GM13976 (cell line): ENCODE results near the gene SNRPF.

Source experiments
- DNase-seq: peaks from one replicate; pipeline ENCODE4 v3.0.0; 2012; ENCODE audit warnings: low spot score
- CTCF ChIP-seq: IDR thresholded peaks from 2 replicates; pipeline ENCODE4 v1.5.1; 2012; ENCODE audit warnings: borderline replicate concordance, mild to moderate bottlenecking; ENCODE audit not compliant: insufficient read depth; ENCODE audit errors: extremely low read depth, missing control alignments, control extremely low read depth
- in situ Hi-C: fragments of 300-500 bp; cut with MboI; formaldehyde crosslinking; loops from one replicate; pipeline ENCODE4 v1.12.0; 2022; ENCODE audit warnings: low sequenced_read_pairs, mixed read lengths, inconsistent platforms; ENCODE audit not compliant: unreplicated experiment

The SNRPF gene

DNA sequence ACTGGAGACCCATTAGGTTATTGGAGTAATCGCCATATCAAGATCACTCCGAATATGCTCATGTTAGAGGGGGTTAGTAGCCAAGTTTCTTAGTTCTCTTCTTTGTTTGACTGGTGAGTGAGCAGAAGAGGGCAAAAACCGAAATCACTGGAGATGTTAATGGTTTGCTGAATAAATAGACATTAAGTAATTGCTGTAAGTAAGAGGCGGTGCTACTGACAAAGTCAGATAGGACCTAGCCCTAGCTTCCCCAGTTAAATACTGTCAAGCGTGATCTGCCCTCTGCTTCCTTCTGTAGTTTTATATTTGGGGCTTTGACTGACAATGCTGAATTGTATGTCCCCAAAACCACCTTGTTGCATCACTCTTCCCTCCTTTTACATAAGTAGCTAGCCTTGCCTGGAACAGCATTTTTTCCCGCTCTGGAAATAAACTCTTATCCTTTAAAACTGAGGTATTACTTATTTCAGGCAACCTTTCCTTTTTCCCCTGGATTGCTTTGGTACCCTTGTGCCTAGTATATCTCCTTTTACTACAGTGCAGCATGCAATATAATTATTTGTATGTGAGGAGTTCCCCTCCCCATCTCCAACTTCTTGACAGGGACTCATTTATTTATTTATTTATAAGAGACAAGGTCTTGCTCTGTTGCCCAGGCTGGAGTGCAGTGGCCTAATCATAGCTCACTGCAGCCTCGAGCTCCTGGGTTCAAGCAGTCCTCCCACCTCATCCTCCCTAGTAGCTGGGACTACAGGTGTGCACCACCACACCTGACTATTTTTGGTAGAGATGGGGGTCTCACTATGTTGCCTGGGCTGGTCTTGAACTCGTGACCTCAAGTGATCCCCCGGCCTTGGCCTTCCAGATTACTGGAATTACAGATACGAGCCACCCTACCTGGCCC lies 1.4 kb downstream of the SNRPF start:
- in situ Hi-C loops: no loop called here
- no peak for TF ChIP-seq CTCF
- no peak for DNase-seq

GRCh38 chr12:95862038-95862437 lies 3.3 kb downstream of the SNRPF start:
- in situ Hi-C loops: no loop called here
- DNase-seq: no peak
- no peak for TF ChIP-seq CTCF

- DNase-seq: no peak
- no peak for TF ChIP-seq CTCF
- in situ Hi-C loops: no loop called here
These were observed 4.6 kb downstream of the SNRPF start for GRCh38 chr12:95863337-95863736.

GRCh38 chr12:95870897-95871296 lies 12.1 kb downstream of the SNRPF start:
- in situ Hi-C loops: no loop called here
- no peak for TF ChIP-seq CTCF
- DNase-seq: no peak

DNA sequence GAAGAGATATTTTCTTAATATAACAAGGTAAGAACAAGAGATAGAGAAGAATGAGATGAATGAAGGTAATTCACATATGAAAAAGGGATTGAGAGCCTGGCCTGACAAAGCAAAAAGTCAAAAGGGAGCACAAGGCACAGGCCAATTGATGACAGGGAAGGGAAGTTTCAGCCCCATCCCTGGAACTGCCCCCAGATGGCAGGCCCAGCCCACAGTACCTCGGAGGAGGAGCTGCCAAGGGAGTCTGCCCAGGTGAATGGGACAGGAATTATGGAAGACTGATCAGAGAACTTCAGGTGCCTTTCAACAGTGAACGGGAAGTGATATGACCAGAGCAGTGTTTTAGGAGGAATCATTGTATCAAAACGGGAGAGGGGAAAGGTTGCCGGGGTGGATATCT lies 15.7 kb downstream of the SNRPF start:
- DNase-seq: no peak
- in situ Hi-C loops: no loop called here
- no peak for TF ChIP-seq CTCF

GRCh38 chr12:95877622-95878021 lies 18.9 kb downstream of the SNRPF start:
- no peak for TF ChIP-seq CTCF
- DNase-seq: no peak
- in situ Hi-C loops: no loop called here

- no peak for DNase-seq
- in situ Hi-C loops: no loop called here
- TF ChIP-seq CTCF: no peak
These were observed 22.1 kb downstream of the SNRPF start for GRCh38 chr12:95880895-95881294.
